Activated CD8-positive, alpha-beta memory T cell treated with anti-CD3 and anti-CD28 coated beads, Interleukin-2, amount 50 U/mL, for 4 hours (primary cell): ENCODE results near the gene PCSK7.
"Not testable (repeated sequence)": the region's sequence is repeated elsewhere in the genome, so short reads cannot be mapped to it uniquely, and the experiment has no call there.

Experiments
- DNase-seq: peaks from one replicate; pipeline ENCODE4 v3.0.0-alpha.2; 2020

The PCSK7 gene

GRCh38 chr11:117214404-117215110, 17.3 kb downstream of the PCSK7 start:
- no peak for DNase-seq

- no peak for DNase-seq
Observed at GRCh38 chr11:117212697-117213355, 19.0 kb downstream of the PCSK7 start.

GRCh38 chr11:117210620-117211019, 21.3 kb downstream of the PCSK7 start:
- no peak for DNase-seq

GRCh38 chr11:117209351-117210125, 22.3 kb downstream of the PCSK7 start:
- DNase-seq: not testable (repeated sequence)

GRCh38 chr11:117208710-117209109, 23.2 kb downstream of the PCSK7 start:
- not testable (repeated sequence) for DNase-seq

- not testable (repeated sequence) for DNase-seq
Observed at GRCh38 chr11:117207481-117207880, 24.4 kb downstream of the PCSK7 start.

- DNase-seq: not testable (repeated sequence)
Observed at GRCh38 chr11:117206859-117207258, 25.0 kb downstream of the PCSK7 start.

- DNase-seq: not testable (repeated sequence)
Observed at GRCh38 chr11:117206111-117206510, 25.8 kb downstream of the PCSK7 start.

- no peak for DNase-seq
Observed at GRCh38 chr11:117205211-117205818, 26.6 kb downstream of the PCSK7 start.

- DNase-seq: no peak
Observed at GRCh38 chr11:117204283-117205080, 27.4 kb downstream of the PCSK7 start.

- no peak for DNase-seq
Observed at GRCh38 chr11:117203069-117203407, 28.8 kb downstream of the PCSK7 start.

GRCh38 chr11:117202386-117203068, 29.3 kb downstream of the PCSK7 start:
- no peak for DNase-seq

- DNase-seq: no peak
Observed at GRCh38 chr11:117201658-117202305, 30.1 kb downstream of the PCSK7 start.

GRCh38 chr11:117200813-117201657, 30.8 kb downstream of the PCSK7 start:
- no peak for DNase-seq

- DNase-seq: no peak
Observed at GRCh38 chr11:117199916-117200812, 31.7 kb downstream of the PCSK7 start.

GRCh38 chr11:117199053-117199915, 32.6 kb downstream of the PCSK7 start, which contains the start of gene TAGLN:
Gene TAGLN (plus strand): TSS chr11:117199370. CDS start chr11:117203014, 3,644 bp downstream.
- no peak for DNase-seq

GRCh38 chr11:117198613-117199012, 33.3 kb downstream of the PCSK7 start:
- DNase-seq: no peak
